ENCODE measurements around the gene GPR152.

Gene GPR152

GRCh38 chr11:67492801-67493547 lies 40.4 kb upstream of the GPR152 start:
- no peak overlapping the region for H2BK12ac ChIP-seq (ENCODE audit: low read length)

GRCh38 chr11:67492069-67492727 lies 39.7 kb upstream of the GPR152 start:
- H3K18ac ChIP-seq (ENCODE audit: low read length), result no peak overlapping the region

More at GRCh38 chr11:67492801-67493547, 40.4 kb upstream of the GPR152 start:
- H3K4me3 ChIP-seq (ENCODE audit: low read length in 2 of 2), result no peak overlapping the region
- DNase-seq (ENCODE audit: low spot score), result no peak
- H3K9me3 ChIP-seq (replicated peaks in 1 of 2; ENCODE audit: control insufficient read depth in 2 of 2, insufficient read depth in 1 of 2, low read depth in 1 of 2, low read length in 2 of 2), result no peaks in the 10 kb centered on the region
- no peak overlapping the region for H4K91ac ChIP-seq (ENCODE audit: low read depth, low read length, poor library complexity)
- H3K4me1 ChIP-seq (ENCODE audit: control insufficient read depth in 2 of 2, insufficient read depth in 1 of 2, low read depth in 1 of 2, low read length in 2 of 2), result no peaks in the 10 kb centered on the region
- peak overlapping the region; percentile 28 for H3K18ac ChIP-seq (ENCODE audit: low read length)
- H2AFZ ChIP-seq (ENCODE audit: low read length), result no peak overlapping the region
- H3K27me3 ChIP-seq (ENCODE audit: control insufficient read depth in 3 of 3, insufficient read depth in 3 of 3, low read depth in 1 of 3, low read length in 3 of 3), result no peaks in the 10 kb centered on the region
- peak overlapping the region; percentile 43 for H3K23ac ChIP-seq (ENCODE audit: low read depth, low read length, poor library complexity)
- H2BK15ac ChIP-seq (ENCODE audit: low read length), result no peak overlapping the region
- no peak overlapping the region for H3K4me2 ChIP-seq (ENCODE audit: insufficient read depth, low read length, poor library complexity, severe bottlenecking)
- no CpG with 5 or more reads among the region's 46 CpGs for WGBS, 2 donors (ENCODE audit: extremely low coverage in 2 of 2, insufficient read length in 2 of 2, insufficient replicate concordance in 1 of 2)
- H2BK120ac ChIP-seq (ENCODE audit: low read depth, low read length), result no peak overlapping the region
- H3K14ac ChIP-seq (ENCODE audit: low read length), result no peak overlapping the region
- H4K8ac ChIP-seq (ENCODE audit: low read depth, low read length), result peak overlapping the region; percentile 92
- no peak overlapping the region for H2BK5ac ChIP-seq (ENCODE audit: low read length)
- H3K36me3 ChIP-seq (replicated peaks in 1 of 2; ENCODE audit: control insufficient read depth in 2 of 2, insufficient read depth in 2 of 2, low read length in 2 of 2), result peaks cover 65 to 91% of the 10 kb centered on the region in 2 donors
- H2AK5ac ChIP-seq (ENCODE audit: low read depth, low read length), result no peak overlapping the region
- peaks cover 8% of the 10 kb centered on the region for H3K79me1 ChIP-seq (ENCODE audit: low read depth, low read length)
- H3K27ac ChIP-seq (replicated peaks; ENCODE audit: low read length), result no peak overlapping the region
- no peak overlapping the region for H3K4ac ChIP-seq (ENCODE audit: low read length)
- H3K9ac ChIP-seq (ENCODE audit: low read depth, low read length, poor library complexity), result no peak overlapping the region

DNA sequence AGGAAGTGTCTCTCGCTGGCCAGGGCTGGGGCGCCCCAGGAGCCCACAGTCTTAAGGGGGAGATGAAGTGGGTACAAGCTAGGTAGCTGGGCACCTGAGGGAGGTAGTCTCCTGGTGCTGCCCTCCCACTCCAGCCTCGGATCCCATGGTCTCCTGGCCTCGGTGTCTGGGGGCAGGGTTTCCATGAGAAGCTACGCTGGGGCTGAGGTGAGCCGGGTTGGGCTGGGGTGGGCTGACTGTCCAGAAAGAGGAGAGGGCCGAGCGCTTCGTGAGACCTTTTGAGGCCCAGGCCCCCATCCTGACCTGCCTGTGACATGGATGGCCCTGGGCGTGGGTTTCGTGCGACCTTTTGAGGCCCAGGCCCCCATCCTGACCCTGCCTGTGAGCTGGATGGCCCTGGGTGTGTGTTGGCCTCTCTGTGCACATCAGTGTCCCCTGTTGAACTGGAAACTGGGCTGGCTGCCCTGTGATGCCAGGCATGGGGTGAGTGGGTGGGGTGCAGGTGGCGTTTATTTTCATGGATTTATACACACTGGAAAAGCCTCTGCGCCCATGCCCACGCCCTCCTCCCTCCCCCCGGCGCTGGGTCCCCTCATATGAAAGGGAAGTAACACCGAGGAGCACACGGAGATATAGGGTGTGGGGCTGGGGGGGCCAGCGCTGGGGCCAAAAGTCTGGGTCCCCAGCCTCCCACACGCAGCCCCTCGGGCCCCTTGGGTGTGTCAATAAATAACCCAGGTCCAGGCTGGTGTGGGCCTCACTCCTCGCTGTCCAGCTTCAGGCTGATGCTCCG lies 38.9 kb upstream of the GPR152 start:
- Histone ChIP-seq H2BK120ac (ENCODE audit: low read depth, low read length) (no peak overlapping the region), H2AK5ac (ENCODE audit: low read depth, low read length) (no peak overlapping the region), H3K4me1 (ENCODE audit: control insufficient read depth in 2 of 2, insufficient read depth in 1 of 2, low read depth in 1 of 2, low read length in 2 of 2) (no peaks in the 10 kb centered on the region), H4K91ac (ENCODE audit: low read depth, low read length, poor library complexity) (no peak overlapping the region), H4K8ac (ENCODE audit: low read depth, low read length) (no peak overlapping the region), H3K36me3 (replicated peaks in 1 of 2; ENCODE audit: control insufficient read depth in 2 of 2, insufficient read depth in 2 of 2, low read length in 2 of 2) (peaks cover 54 to 91% of the 10 kb centered on the region in 2 donors), H3K4me2 (ENCODE audit: insufficient read depth, low read length, poor library complexity, severe bottlenecking) (no peak overlapping the region), H2BK12ac (ENCODE audit: low read length) (no peak overlapping the region), H3K9me3 (replicated peaks in 1 of 2; ENCODE audit: control insufficient read depth in 2 of 2, insufficient read depth in 1 of 2, low read depth in 1 of 2, low read length in 2 of 2) (no peaks in the 10 kb centered on the region), H2BK5ac (ENCODE audit: low read length) (peak overlapping the region; percentile 53), H3K4ac (ENCODE audit: low read length) (no peak overlapping the region), H3K79me1 (ENCODE audit: low read depth, low read length) (peaks cover 10% of the 10 kb centered on the region), H2AFZ (ENCODE audit: low read length) (no peak overlapping the region), H3K9ac (ENCODE audit: low read depth, low read length, poor library complexity) (peak overlapping the region; percentile 30), H3K4me3 (ENCODE audit: low read length in 2 of 2) (no peak overlapping the region), H3K27me3 (ENCODE audit: control insufficient read depth in 3 of 3, insufficient read depth in 3 of 3, low read depth in 1 of 3, low read length in 3 of 3) (no peaks in the 10 kb centered on the region), H3K27ac (replicated peaks; ENCODE audit: low read length) (no peak overlapping the region), H3K18ac (ENCODE audit: low read length) (peak overlapping the region; percentile 48), H3K14ac (ENCODE audit: low read length) (no peak overlapping the region), H2BK15ac (ENCODE audit: low read length) (no peak overlapping the region), H3K23ac (ENCODE audit: low read depth, low read length, poor library complexity) (no peak overlapping the region)
- no CpG with 5 or more reads among the region's 24 CpGs for WGBS, 2 donors (ENCODE audit: extremely low coverage in 2 of 2, insufficient read length in 2 of 2, insufficient replicate concordance in 1 of 2)
- no peak for DNase-seq (ENCODE audit: low spot score)

More at GRCh38 chr11:67492069-67492727, 39.7 kb upstream of the GPR152 start:
- Histone ChIP-seq H3K14ac (ENCODE audit: low read length) (no peak overlapping the region), H3K79me1 (ENCODE audit: low read depth, low read length) (peaks cover 6% of the 10 kb centered on the region), H3K4me3 (ENCODE audit: low read length in 2 of 2) (no peak overlapping the region), H2AK5ac (ENCODE audit: low read depth, low read length) (no peak overlapping the region), H2BK120ac (ENCODE audit: low read depth, low read length) (no peak overlapping the region), H3K9ac (ENCODE audit: low read depth, low read length, poor library complexity) (no peak overlapping the region), H3K9me3 (replicated peaks in 1 of 2; ENCODE audit: control insufficient read depth in 2 of 2, insufficient read depth in 1 of 2, low read depth in 1 of 2, low read length in 2 of 2) (no peaks in the 10 kb centered on the region), H3K23ac (ENCODE audit: low read depth, low read length, poor library complexity) (no peak overlapping the region), H3K4ac (ENCODE audit: low read length) (no peak overlapping the region), H3K27ac (replicated peaks; ENCODE audit: low read length) (no peak overlapping the region), H3K36me3 (replicated peaks in 1 of 2; ENCODE audit: control insufficient read depth in 2 of 2, insufficient read depth in 2 of 2, low read length in 2 of 2) (peaks cover 59 to 89% of the 10 kb centered on the region in 2 donors), H2BK5ac (ENCODE audit: low read length) (no peak overlapping the region), H3K27me3 (ENCODE audit: control insufficient read depth in 3 of 3, insufficient read depth in 3 of 3, low read depth in 1 of 3, low read length in 3 of 3) (no peaks in the 10 kb centered on the region), H2AFZ (ENCODE audit: low read length) (no peak overlapping the region), H2BK12ac (ENCODE audit: low read length) (no peak overlapping the region), H3K4me2 (ENCODE audit: insufficient read depth, low read length, poor library complexity, severe bottlenecking) (no peak overlapping the region), H3K4me1 (ENCODE audit: control insufficient read depth in 2 of 2, insufficient read depth in 1 of 2, low read depth in 1 of 2, low read length in 2 of 2) (no peaks in the 10 kb centered on the region), H4K8ac (ENCODE audit: low read depth, low read length) (no peak overlapping the region), H4K91ac (ENCODE audit: low read depth, low read length, poor library complexity) (no peak overlapping the region), H2BK15ac (ENCODE audit: low read length) (no peak overlapping the region)
- no CpG with 5 or more reads among the region's 19 CpGs for WGBS, 2 donors (ENCODE audit: extremely low coverage in 2 of 2, insufficient read length in 2 of 2, insufficient replicate concordance in 1 of 2)
- no peak for DNase-seq (ENCODE audit: low spot score)

GRCh38 chr11:67490727-67491065 lies 38.2 kb upstream of the GPR152 start:
- Histone ChIP-seq H3K9me3 (replicated peaks in 1 of 2; ENCODE audit: control insufficient read depth in 2 of 2, insufficient read depth in 1 of 2, low read depth in 1 of 2, low read length in 2 of 2) (no peaks in the 10 kb centered on the region), H3K18ac (ENCODE audit: low read length) (no peak overlapping the region), H3K36me3 (replicated peaks in 1 of 2; ENCODE audit: control insufficient read depth in 2 of 2, insufficient read depth in 2 of 2, low read length in 2 of 2) (peaks cover 47 to 84% of the 10 kb centered on the region in 2 donors), H4K91ac (ENCODE audit: low read depth, low read length, poor library complexity) (no peak overlapping the region), H3K14ac (ENCODE audit: low read length) (no peak overlapping the region), H3K4me2 (ENCODE audit: insufficient read depth, low read length, poor library complexity, severe bottlenecking) (no peak overlapping the region), H3K27ac (replicated peaks; ENCODE audit: low read length) (no peak overlapping the region), H3K4ac (ENCODE audit: low read length) (no peak overlapping the region), H2AFZ (ENCODE audit: low read length) (no peak overlapping the region), H3K27me3 (ENCODE audit: control insufficient read depth in 3 of 3, insufficient read depth in 3 of 3, low read depth in 1 of 3, low read length in 3 of 3) (no peaks in the 10 kb centered on the region), H2BK120ac (ENCODE audit: low read depth, low read length) (no peak overlapping the region), H2BK15ac (ENCODE audit: low read length) (no peak overlapping the region), H3K79me1 (ENCODE audit: low read depth, low read length) (peaks cover 10% of the 10 kb centered on the region), H4K8ac (ENCODE audit: low read depth, low read length) (peak overlapping the region; percentile 82), H3K4me3 (ENCODE audit: low read length in 2 of 2) (no peak overlapping the region), H2BK12ac (ENCODE audit: low read length) (no peak overlapping the region), H2BK5ac (ENCODE audit: low read length) (peak overlapping the region; percentile 53), H3K9ac (ENCODE audit: low read depth, low read length, poor library complexity) (no peak overlapping the region), H3K4me1 (ENCODE audit: control insufficient read depth in 2 of 2, insufficient read depth in 1 of 2, low read depth in 1 of 2, low read length in 2 of 2) (no peaks in the 10 kb centered on the region), H3K23ac (ENCODE audit: low read depth, low read length, poor library complexity) (no peak overlapping the region), H2AK5ac (ENCODE audit: low read depth, low read length) (no peak overlapping the region)
- DNase-seq (ENCODE audit: low spot score), result no peak
- WGBS, 2 donors (ENCODE audit: extremely low coverage in 2 of 2, insufficient read length in 2 of 2, insufficient replicate concordance in 1 of 2), result no CpG with 5 or more reads among the region's 15 CpGs
